Body of pancreas (tissue), 4 donors: ENCODE measurements around the gene DNASE1. TPM values are rescaled to one million over a fixed set of nuclear protein-coding genes. Genes with fewer than 3 reads are reported as not detected.

ENCODE experiments used
- ATAC-seq: fragments of 150-250 bp; one replicate; pipeline ENCODE4 v1.9.1; 2016
- DNase-seq, 4 donors: peaks; one replicate each; pipeline ENCODE4 v3.0.0-alpha.2; 2019
- H3K27ac ChIP-seq, 4 donors: fragments of 200-600 bp; sonication (generic); 1 replicate in 3 of 4; 2 replicates in 1 of 4; pipeline versions ENCODE4 v1.5.1 to v1.6.1; 2016 to 2019; ENCODE audit warnings: mild to moderate bottlenecking in 1 of 4, mixed read lengths in 1 of 4, moderate library complexity in 1 of 4
- H3K27me3 ChIP-seq, 2 donors: fragments of 200-600 bp; sonication (generic); one replicate each; pipeline ENCODE4 v1.6.0; 2016; ENCODE audit warnings: mild to moderate bottlenecking in 1 of 2
- H3K36me3 ChIP-seq, 2 donors: fragments of 200-600 bp; sonication (generic); replicated peaks in 1 of 2; 2 replicates each; pipeline ENCODE4 v1.5.1; 2016; ENCODE audit warnings: low read depth in 2 of 2; ENCODE audit not compliant: insufficient read depth in 1 of 2
- H3K4me1 ChIP-seq: fragments of 200-600 bp; sonication (generic); one replicate; pipeline ENCODE4 v1.6.0; 2016
- H3K4me3 ChIP-seq, 2 donors: fragments of 200-600 bp; sonication (generic); 1 replicate in 1 of 2; 2 replicates in 1 of 2; pipeline ENCODE4 v1.5.1; 2016 to 2019
- H3K9me3 ChIP-seq, 3 donors: fragments of 200-600 bp; sonication (generic); 1 replicate in 2 of 3; 2 replicates in 1 of 3; pipeline ENCODE4 v1.5.1; 2016
- POLR2A ChIP-seq, 3 donors: fragments of 450-650 bp; IDR thresholded peaks; one replicate each; pipeline ENCODE4 v1.6.1; 2016; ENCODE audit warnings: antibody characterized with exemption in 3 of 3, mild to moderate bottlenecking in 2 of 3
- WGBS, 2 donors: methylation state at CpG; one replicate each; pipeline ENCODE4 v1.1.5; 2017; 5-methylcytosine and 5-hydroxymethylcytosine counted together
- intact Hi-C: fragments of 100-400 bp; cut with DNase I; formaldehyde crosslinking; loops from one replicate; pipeline ENCODE4 v1.15.1; 2023
- total RNA-seq, 2 donors: library from RNA; depleted of rRNA; stranded (reverse); fragments of >200 nt; gene quantifications; one replicate each; pipeline ENCODE4 v1.1.0, GENCODE V29; 2016

The DNASE1 gene
- total RNA-seq, 2 donors from 2014 or later = 25.9 to 52.7 TPM

- intact Hi-C loops = no loop called here
- ATAC-seq = no peak
- TF ChIP-seq POLR2A (IDR thresholded peaks at IDR 0.05) = no peak
- Histone ChIP-seq H3K4me1 (no peaks in the 10 kb centered on the region), H3K4me3 (no peak overlapping the region), H3K36me3 (no peaks in the 10 kb centered on the region), H3K27ac (no peak overlapping the region), H3K27me3 (no peaks in the 10 kb centered on the region), H3K9me3 (no peaks in the 10 kb centered on the region)
- 89 to 92% methylated on average over 10 of the region's 10 CpGs for whole genome bisulfite sequencing, 2 donors
- no peak for DNase-seq
Observed at GRCh38 chr16:3706253-3707012, 51.9 kb downstream of the DNASE1 start.

Other genes starting within 250 kb of the DNASE1 start
- 1 to 10 TPM; 1.3 to 2.3 TPM for gene ZNF597, start 211.2 kb upstream of the DNASE1 start, total RNA-seq
- 10 to 100 TPM; 28.3 to 36.3 TPM for gene NAA60, start 211.0 kb upstream of the DNASE1 start, total RNA-seq
- gene C16orf90, start 159.2 kb upstream of the DNASE1 start, total RNA-seq = not detected
- gene CLUAP1, start 153.7 kb upstream of the DNASE1 start, total RNA-seq = 10 to 100 TPM in 1 of 2 donors, 1 to 10 TPM in 1; 7.8 to 20.1 TPM
- gene NLRC3, start 77.3 kb upstream of the DNASE1 start, total RNA-seq = 1 to 10 TPM in 1 of 2 donors, under 1 TPM in 1; 0.78 to 1.3 TPM
- gene SLX4, start 43.1 kb upstream of the DNASE1 start, total RNA-seq = 1 to 10 TPM; 3.6 to 4.2 TPM
- 10 to 100 TPM; 78.1 to 92.9 TPM for gene TRAP1, start 62.8 kb downstream of the DNASE1 start, total RNA-seq
- 10 to 100 TPM; 35.3 to 57.7 TPM for gene CREBBP, start 226.0 kb downstream of the DNASE1 start, total RNA-seq